NT2/D1 (cell line): ENCODE results near the gene ALAS2.
"Not testable (repeated sequence)": the region's sequence is repeated elsewhere in the genome, so short reads cannot be mapped to it uniquely, and the experiment has no call there.

Experiments
- DNase-seq: peaks from one replicate; pipeline ENCODE4 v3.0.0-alpha.2; 2011; ENCODE audit warnings: low read depth, low spot score
- H3K27me3 ChIP-seq: 2 replicates; pipeline ENCODE4 v1.6.0; 2011; ENCODE audit warnings: mild to moderate bottlenecking; ENCODE audit not compliant: insufficient read length, insufficient read depth
- H3K36me3 ChIP-seq: 2 replicates; pipeline ENCODE4 v1.6.1; 2011; ENCODE audit warnings: mild to moderate bottlenecking, low read length, mixed read lengths; ENCODE audit not compliant: insufficient read depth, insufficient read length
- H3K4me1 ChIP-seq: 2 replicates; pipeline ENCODE4 v1.5.1; 2011; ENCODE audit not compliant: insufficient read depth, insufficient read length
- H3K4me3 ChIP-seq: 2 replicates; pipeline ENCODE4 v1.5.1; 2011; ENCODE audit warnings: low read depth; ENCODE audit not compliant: insufficient read length
- H3K9ac ChIP-seq: 2 replicates; pipeline ENCODE4 v1.6.0; 2011; ENCODE audit warnings: low read depth; ENCODE audit not compliant: insufficient read length
- H3K9me3 ChIP-seq: 2 replicates; pipeline ENCODE4 v1.5.1; 2011; ENCODE audit warnings: mild to moderate bottlenecking, low read length; ENCODE audit not compliant: insufficient read depth
- SUZ12 ChIP-seq: IDR thresholded peaks from 2 replicates; pipeline ENCODE4 v1.6.1; 2011; ENCODE audit not compliant: insufficient read length, insufficient read depth; ENCODE audit errors: extremely low read depth
- YY1 ChIP-seq: IDR thresholded peaks from 2 replicates; pipeline ENCODE4 v1.6.1; 2011; ENCODE audit not compliant: insufficient read length, insufficient read depth
- ZNF274 ChIP-seq: IDR thresholded peaks from 2 replicates; pipeline ENCODE4 v1.6.1; 2011; ENCODE audit warnings: mild to moderate bottlenecking, low read depth, low read length

ALAS2 gene, protein sequence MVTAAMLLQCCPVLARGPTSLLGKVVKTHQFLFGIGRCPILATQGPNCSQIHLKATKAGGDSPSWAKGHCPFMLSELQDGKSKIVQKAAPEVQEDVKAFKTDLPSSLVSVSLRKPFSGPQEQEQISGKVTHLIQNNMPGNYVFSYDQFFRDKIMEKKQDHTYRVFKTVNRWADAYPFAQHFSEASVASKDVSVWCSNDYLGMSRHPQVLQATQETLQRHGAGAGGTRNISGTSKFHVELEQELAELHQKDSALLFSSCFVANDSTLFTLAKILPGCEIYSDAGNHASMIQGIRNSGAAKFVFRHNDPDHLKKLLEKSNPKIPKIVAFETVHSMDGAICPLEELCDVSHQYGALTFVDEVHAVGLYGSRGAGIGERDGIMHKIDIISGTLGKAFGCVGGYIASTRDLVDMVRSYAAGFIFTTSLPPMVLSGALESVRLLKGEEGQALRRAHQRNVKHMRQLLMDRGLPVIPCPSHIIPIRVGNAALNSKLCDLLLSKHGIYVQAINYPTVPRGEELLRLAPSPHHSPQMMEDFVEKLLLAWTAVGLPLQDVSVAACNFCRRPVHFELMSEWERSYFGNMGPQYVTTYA

DNA sequence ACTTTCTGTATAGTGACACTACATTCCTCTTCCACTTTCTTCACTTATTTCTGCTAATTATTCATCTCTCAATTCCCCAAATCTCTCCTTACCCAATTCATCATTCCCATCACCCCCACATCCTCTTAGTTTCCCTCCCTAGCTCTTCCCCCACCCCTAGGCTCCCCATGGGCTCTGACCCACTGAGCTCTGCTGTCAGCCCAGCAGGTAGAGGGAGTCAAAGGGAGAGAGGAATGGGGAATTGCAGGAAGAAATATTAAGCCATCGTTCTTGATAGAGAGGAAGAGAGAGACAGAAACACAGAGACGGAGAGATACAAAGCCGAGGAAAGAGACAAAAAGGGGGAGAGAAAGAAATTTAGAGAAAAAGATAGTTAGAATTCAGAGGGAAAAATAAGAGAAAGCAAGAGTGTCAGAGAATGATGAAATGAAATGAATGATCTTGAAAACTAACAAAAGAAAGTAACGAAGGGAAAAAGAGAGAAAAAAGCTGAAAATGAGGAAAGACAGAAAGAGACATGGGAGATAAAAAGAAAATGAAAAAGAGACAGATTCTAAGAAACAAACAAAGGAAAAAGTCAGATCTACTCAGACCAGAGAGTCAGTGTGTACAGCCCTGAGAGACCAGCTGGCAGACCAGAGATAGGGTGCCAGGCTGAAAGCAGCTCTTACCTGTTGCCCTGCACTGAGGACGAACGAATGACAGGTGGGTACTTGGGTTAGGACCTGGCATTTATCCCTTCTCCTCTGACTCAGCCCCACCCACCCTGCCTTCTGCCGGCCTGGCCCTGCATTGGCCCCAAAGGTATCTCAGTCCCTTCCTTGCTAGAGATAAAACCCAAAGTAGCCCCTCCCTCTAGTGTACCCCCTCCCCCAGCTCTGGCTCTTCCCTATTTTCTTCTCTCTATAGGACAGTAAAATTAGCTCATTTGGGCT, at the start of gene ALAS2:
Gene ALAS2, minus strand, starts transcription at position 707 of the 935 bp plus-strand sequence. CDS start 4,977 bp downstream, outside the sequence.
- no peaks in the 10 kb centered on the region for H3K36me3 ChIP-seq
- no peak within 1 kb of the TSS for H3K4me3 ChIP-seq
- no peaks in the 10 kb centered on the region for H3K9me3 ChIP-seq
- no peaks in the 10 kb centered on the region for H3K4me1 ChIP-seq
- no peaks in the 10 kb centered on the region for H3K27me3 ChIP-seq
- no peak for DNase-seq
- no peak for TF ChIP-seq ZNF274
- TF ChIP-seq YY1: no peak
- TF ChIP-seq SUZ12: no peak
- no peak within 1 kb of the TSS for H3K9ac ChIP-seq

DNA sequence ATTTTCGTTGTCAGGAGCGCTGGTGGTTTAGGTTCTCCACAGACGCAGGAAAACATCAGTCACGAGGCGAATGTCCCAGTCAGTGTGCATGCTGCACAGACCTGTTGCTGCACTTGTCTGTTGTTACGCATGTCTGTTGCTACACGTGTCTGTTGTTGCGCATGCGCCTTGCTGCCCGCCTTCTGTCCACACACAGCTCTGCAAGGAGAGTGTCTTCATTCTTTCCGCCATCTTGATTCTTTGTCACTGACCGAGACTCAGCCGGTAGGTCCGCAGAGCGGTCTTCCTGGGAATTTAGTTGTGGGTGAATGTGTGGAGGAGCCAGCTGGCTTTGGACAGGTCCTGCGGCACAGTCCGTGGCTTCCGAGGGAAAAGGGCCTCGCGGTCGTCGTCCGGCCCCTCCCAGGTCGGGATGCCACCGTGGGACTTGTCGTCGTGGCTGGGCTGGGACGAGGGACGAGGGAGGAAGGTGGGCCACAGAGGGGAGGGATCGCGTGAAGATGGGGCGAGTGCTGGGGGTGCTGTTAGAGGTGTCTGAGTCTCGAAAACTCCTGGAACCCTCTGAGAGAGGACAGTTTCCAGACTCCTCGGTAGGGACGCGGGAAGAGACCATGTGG, 44.2 kb upstream of the ALAS2 start, which contains the start of gene PAGE2B:
Gene PAGE2B, plus strand, starts transcription at position 180 of the 617 bp plus-strand sequence. CDS start 1,012 bp downstream, outside the sequence.
- no peak within 1 kb of the TSS for H3K4me3 ChIP-seq
- TF ChIP-seq SUZ12: no peak
- no peak for TF ChIP-seq ZNF274
- TF ChIP-seq YY1: no peak

DNA sequence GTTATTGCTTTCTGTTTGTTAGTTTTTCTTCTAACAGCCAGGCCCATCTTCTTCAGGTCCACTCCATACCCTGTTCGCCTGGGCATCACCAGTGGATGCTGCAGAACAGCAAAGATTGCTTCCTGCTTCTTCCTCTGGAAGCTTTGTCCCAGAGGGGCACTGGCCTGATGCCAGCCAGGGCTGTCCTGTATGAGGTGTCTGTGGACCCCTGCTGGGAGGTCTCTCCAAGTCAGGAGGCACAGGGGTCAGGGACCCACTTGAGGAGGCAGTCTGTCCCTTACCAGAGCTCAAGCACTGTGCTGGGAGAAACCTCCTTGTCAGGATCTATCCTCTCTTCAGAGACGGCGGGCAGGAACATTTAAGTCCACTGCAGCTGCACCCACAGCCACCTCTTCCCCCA, 41.5 kb upstream of the ALAS2 start:
- Histone ChIP-seq H3K9ac (no peak overlapping the region), H3K4me1 (no peaks in the 10 kb centered on the region), H3K27me3 (no peaks in the 10 kb centered on the region), H3K9me3 (no peaks in the 10 kb centered on the region), H3K4me3 (no peak overlapping the region), H3K36me3 (no peaks in the 10 kb centered on the region)
- TF ChIP-seq ZNF274 (no peak), YY1 (no peak)
- DNase-seq: no peak

More for the DNA sequence above, 44.2 kb upstream of the ALAS2 start, which contains the start of gene PAGE2B:
- H3K9me3 ChIP-seq: no peaks in the 10 kb centered on the region
- no peaks in the 10 kb centered on the region for H3K4me1 ChIP-seq
- no peak within 1 kb of the TSS for H3K9ac ChIP-seq
- H3K36me3 ChIP-seq: no peaks in the 10 kb centered on the region
- H3K27me3 ChIP-seq: no peaks in the 10 kb centered on the region
- no peak for DNase-seq

DNA sequence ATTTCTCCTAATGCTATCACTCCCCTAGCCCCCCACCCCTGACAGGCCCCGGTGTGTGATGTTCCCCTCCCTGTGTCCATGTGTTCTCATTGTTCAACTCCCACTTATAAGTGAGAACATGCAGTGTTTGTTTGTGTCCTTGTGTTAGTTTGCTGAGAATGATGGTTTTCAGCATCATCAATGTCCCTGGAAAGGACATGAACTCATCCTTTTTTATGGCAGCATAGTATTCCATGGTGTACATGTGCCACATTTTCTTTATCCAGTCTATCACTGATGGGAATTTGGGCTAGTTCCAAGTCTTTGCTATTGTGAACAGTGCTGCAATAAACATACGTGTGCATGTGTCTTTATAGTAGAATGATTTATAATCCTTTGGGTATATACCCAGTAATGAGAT, 36.4 kb upstream of the ALAS2 start:
- not testable (repeated sequence) for H3K9ac ChIP-seq, H3K27me3 ChIP-seq, DNase-seq, H3K4me1 ChIP-seq, H3K36me3 ChIP-seq, H3K9me3 ChIP-seq, H3K4me3 ChIP-seq

DNA sequence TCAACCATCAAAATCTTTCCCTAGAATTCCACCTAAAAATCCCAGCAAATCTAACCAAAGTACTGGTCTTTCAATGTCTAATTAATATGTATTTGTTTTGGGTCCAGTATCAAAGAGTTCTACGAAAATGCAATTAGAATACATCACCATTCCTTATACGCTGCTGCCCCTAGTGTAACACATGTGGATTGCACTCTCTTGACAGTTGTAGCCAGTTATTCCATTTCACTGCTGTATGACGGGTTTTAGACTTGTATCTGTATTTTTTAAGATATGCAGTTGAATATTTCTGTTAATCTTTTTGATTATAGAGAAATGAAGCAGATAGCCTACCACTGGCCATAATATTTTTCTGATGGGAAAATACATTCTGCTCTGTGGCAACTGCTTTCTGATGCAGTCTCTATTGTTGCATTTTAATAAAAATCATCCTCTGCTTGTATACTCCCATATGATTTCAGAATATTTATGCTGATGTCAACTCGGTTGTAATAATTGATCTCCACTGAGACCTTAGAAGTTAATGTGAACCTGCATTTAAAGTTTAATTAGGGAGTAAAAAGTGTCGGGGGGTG, 27.0 kb upstream of the ALAS2 start:
- H3K9ac ChIP-seq: no peak overlapping the region
- H3K4me1 ChIP-seq: no peaks in the 10 kb centered on the region
- no peak overlapping the region for H3K4me3 ChIP-seq
- TF ChIP-seq SUZ12 (no peak), YY1 (no peak), ZNF274 (no peak)
- 0 out of 2 replicates have a peak, but pooled peaks cover 3% of the 10 kb centered on the region for H3K9me3 ChIP-seq
- no peaks in the 10 kb centered on the region for H3K36me3 ChIP-seq
- H3K27me3 ChIP-seq: no peaks in the 10 kb centered on the region
- peak; percentile 1 for DNase-seq

DNA sequence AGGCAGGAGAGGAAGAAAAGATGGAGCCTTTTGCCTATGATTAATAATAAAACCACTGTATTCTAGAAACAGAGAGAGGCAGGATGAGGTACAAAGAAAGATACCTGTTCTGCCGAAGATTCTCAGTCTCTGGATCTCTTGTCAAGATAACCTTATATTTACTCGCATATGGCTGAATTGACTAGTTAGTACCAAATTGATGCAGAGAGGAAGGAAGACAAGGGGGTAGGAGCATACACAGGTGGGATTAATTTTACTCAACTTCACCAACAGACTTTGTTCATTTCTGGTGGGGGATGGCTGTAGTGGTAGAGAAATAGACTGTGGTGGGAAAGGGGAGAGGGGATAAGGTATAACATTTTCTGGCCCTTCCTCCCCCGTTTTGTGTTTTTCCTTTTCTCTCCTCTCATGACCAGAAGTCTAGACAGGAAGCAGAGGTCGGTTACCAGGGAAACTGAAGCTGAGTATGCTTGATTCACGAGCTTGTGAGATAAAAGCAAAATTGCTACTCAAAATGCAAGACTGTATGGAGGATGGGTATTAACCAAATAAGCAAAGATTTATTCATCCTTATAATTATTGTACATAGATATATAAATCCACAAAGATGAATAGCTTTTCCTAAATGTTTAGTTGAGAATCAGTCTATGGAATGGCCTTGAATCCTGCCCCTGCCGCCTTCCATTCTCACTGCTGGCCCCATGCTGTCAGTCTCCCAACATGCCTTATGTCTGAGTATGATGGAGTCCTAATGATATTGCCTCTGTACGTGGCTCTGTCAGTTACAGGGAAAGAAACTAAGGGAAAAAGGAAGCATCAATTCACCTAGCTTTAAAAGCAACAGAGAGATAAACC, 26.3 kb upstream of the ALAS2 start:
- Histone ChIP-seq H3K4me1 (no peaks in the 10 kb centered on the region), H3K4me3 (no peak overlapping the region), H3K36me3 (no peaks in the 10 kb centered on the region), H3K9ac (no peak overlapping the region), H3K9me3 (peaks cover 10% of the 10 kb centered on the region; the same call in 1 of the 2 replicates), H3K27me3 (no peaks in the 10 kb centered on the region)
- DNase-seq: no peak
- no peak for TF ChIP-seq SUZ12
- TF ChIP-seq ZNF274: no peak
- no peak for TF ChIP-seq YY1

DNA sequence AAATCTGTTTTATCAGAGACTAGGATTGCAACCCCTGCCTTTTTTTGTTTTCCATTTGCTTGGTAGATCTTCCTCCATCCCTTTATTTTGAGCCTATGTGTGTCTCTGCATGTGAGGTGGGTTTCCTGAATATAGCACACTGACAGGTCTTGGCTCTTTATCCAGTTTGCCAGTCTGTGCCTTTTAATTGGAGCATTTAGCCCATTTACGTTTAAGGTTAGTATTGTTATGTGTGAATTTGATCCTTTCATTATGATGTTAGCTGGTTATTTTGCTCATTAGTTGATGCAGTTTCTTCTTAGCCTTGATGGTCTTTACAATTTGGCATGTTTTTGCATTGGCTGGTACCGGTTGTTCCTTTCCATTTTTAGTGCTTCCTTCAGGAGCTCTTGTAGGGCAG, 19.8 kb upstream of the ALAS2 start:
- H3K4me1 ChIP-seq, DNase-seq, H3K9ac ChIP-seq, H3K36me3 ChIP-seq, H3K27me3 ChIP-seq, H3K4me3 ChIP-seq: not testable (repeated sequence)
- H3K9me3 ChIP-seq: peaks cover 10% of the 10 kb centered on the region; the same call in 1 of the 2 replicates
